GM23248 (cell line): ENCODE measurements around the gene HDAC4. TPM values are rescaled to one million over a fixed set of nuclear protein-coding genes. Genes with fewer than 3 reads are reported as not detected.

Source experiments
- DNase-seq: peaks from one replicate; pipeline ENCODE4 v3.0.0-alpha.2; 2015
- H2AFZ ChIP-seq: fragments of 200-600 bp; sonication (generic); 2 replicates; pipeline ENCODE4 v1.6.1; 2016; ENCODE audit warnings: antibody characterized with exemption
- H3F3A ChIP-seq: fragments of 200-600 bp; sonication (generic); 2 replicates; pipeline ENCODE4 v1.6.1; 2016; ENCODE audit warnings: mild to moderate bottlenecking, antibody characterized with exemption, mixed run types; ENCODE audit not compliant: insufficient read depth
- H3K27ac ChIP-seq: fragments of 200-600 bp; sonication (generic); 2 replicates; pipeline ENCODE4 v1.5.1; 2016; ENCODE audit warnings: mild to moderate bottlenecking
- H3K27me3 ChIP-seq: fragments of 200-600 bp; sonication (generic); replicated peaks from 2 replicates; pipeline ENCODE4 v1.6.1; 2016; ENCODE audit warnings: mild to moderate bottlenecking; ENCODE audit not compliant: insufficient read depth
- H3K36me3 ChIP-seq: fragments of 200-600 bp; sonication (generic); 2 replicates; pipeline ENCODE4 v1.6.1; 2016; ENCODE audit warnings: low read depth, mild to moderate bottlenecking
- H3K4me1 ChIP-seq: fragments of 200-600 bp; sonication (generic); 2 replicates; pipeline ENCODE4 v1.6.1; 2016; ENCODE audit warnings: mild to moderate bottlenecking; ENCODE audit not compliant: insufficient read depth
- H3K4me2 ChIP-seq: fragments of 200-600 bp; sonication (generic); one replicate; pipeline ENCODE4 v1.6.1; 2016; ENCODE audit warnings: mild to moderate bottlenecking; ENCODE audit not compliant: unreplicated experiment
- H3K4me3 ChIP-seq: fragments of 200-600 bp; sonication (generic); 2 replicates; pipeline ENCODE4 v1.5.1; 2016; ENCODE audit warnings: mild to moderate bottlenecking
- H3K79me2 ChIP-seq: fragments of 200-600 bp; sonication (generic); 2 replicates; pipeline ENCODE4 v1.6.1; 2016; ENCODE audit warnings: mild to moderate bottlenecking; ENCODE audit not compliant: insufficient read depth
- H3K9ac ChIP-seq: fragments of 200-600 bp; sonication (generic); 2 replicates; pipeline ENCODE4 v1.6.1; 2016; ENCODE audit warnings: mild to moderate bottlenecking
- H3K9me2 ChIP-seq: fragments of 200-600 bp; sonication (generic); 2 replicates; pipeline ENCODE4 v1.6.1; 2016; ENCODE audit warnings: mixed run types, mild to moderate bottlenecking, moderate library complexity; ENCODE audit not compliant: insufficient read depth
- H3K9me3 ChIP-seq: fragments of 200-600 bp; sonication (generic); one replicate; pipeline ENCODE4 v1.6.1; 2017; ENCODE audit warnings: low read depth
- H4K20me1 ChIP-seq: fragments of 200-600 bp; sonication (generic); 2 replicates; pipeline ENCODE4 v1.6.0; 2016; ENCODE audit not compliant: insufficient read depth
- EZH2 ChIP-seq: fragments of 200-600 bp; sonication (generic); IDR thresholded peaks from 2 replicates; pipeline ENCODE4 v1.6.1; 2018; ENCODE audit warnings: antibody characterized with exemption, mild to moderate bottlenecking; ENCODE audit not compliant: insufficient read depth, poor library complexity, severe bottlenecking
- EZH2phosphoT487 ChIP-seq: fragments of 200-600 bp; sonication (generic); IDR thresholded peaks from 2 replicates; pipeline ENCODE4 v1.6.1; 2018; ENCODE audit warnings: antibody characterized with exemption, moderate library complexity, mild to moderate bottlenecking, low read depth; ENCODE audit not compliant: insufficient read depth
- WGBS, 2 experiments: methylation state at CpG; one replicate each; pipeline ENCODE4 v1.1.6; 2015 to 2017; ENCODE audit warnings: low lambda C conversion rate in 2 of 2, low coverage in 1 of 2; ENCODE audit errors: missing lambda C conversion rate in 2 of 2; 5-methylcytosine and 5-hydroxymethylcytosine counted together
- in situ Hi-C: fragments of 300-500 bp; cut with MboI; formaldehyde crosslinking; loops from 2 replicates; pipeline ENCODE4 v1.15.0; 2020
- polyA plus RNA-seq: library from polyadenylated mRNA; unstranded; fragments of >200 nt; fragmentation: Nextera tagmentation; extraction: Ambion mirVana; gene quantifications from 2 replicates; pipeline ENCODE4 v1.2.1, GENCODE V29; 2016
- total RNA-seq: library from RNA; depleted of rRNA; stranded (reverse); fragments of >200 nt; shearing (Covaris generic); gene quantifications from 2 replicates; pipeline ENCODE4 v1.2.3, GENCODE V29; 2014

HDAC4 gene
- total and polyA plus RNA-seq, 2 experiments from 2014 or later: 2.1 to 6.3 TPM

GRCh38 chr2:239388236-239389151 lies 12.3 kb downstream of the HDAC4 start:
- Histone ChIP-seq H3K9ac (no peak overlapping the region), H3K27me3 (no peaks in the 10 kb centered on the region), H3K9me2 (no peaks in the 10 kb centered on the region), H3K4me1 (peaks cover 4% of the 10 kb centered on the region; the same call in 1 of the 2 replicates), H4K20me1 (no peaks in the 10 kb centered on the region), H3K36me3 (no peaks in the 10 kb centered on the region), H3K79me2 (peaks cover 19% of the 10 kb centered on the region), H3K4me3 (no peak overlapping the region), H3F3A (no peaks in the 10 kb centered on the region), H3K9me3 (no peaks in the 10 kb centered on the region), H2AFZ (no peak overlapping the region), H3K27ac (no peak overlapping the region), H3K4me2 (no peak overlapping the region)
- DNase-seq: no peak
- in situ Hi-C loops: no loop called here
- TF ChIP-seq EZH2phosphoT487 (no peak), EZH2 (no peak)
- WGBS, 2 experiments: 87 to 90% methylated on average over 20 of the region's 20 CpGs

GRCh38 chr2:239387811-239388210 lies 13.0 kb downstream of the HDAC4 start:
- no peaks in the 10 kb centered on the region for H4K20me1 ChIP-seq
- no peaks in the 10 kb centered on the region for H3K27me3 ChIP-seq
- H3F3A ChIP-seq: no peaks in the 10 kb centered on the region
- in situ Hi-C loops: no loop called here
- no peaks in the 10 kb centered on the region for H3K9me3 ChIP-seq
- H3K4me1 ChIP-seq: no peaks in the 10 kb centered on the region
- H2AFZ ChIP-seq: no peak overlapping the region
- no peaks in the 10 kb centered on the region for H3K9me2 ChIP-seq
- H3K9ac ChIP-seq: no peak overlapping the region
- H3K4me2 ChIP-seq: no peak overlapping the region
- H3K4me3 ChIP-seq: no peak overlapping the region
- H3K27ac ChIP-seq: no peak overlapping the region
- no peaks in the 10 kb centered on the region for H3K36me3 ChIP-seq
- peaks cover 13% of the 10 kb centered on the region for H3K79me2 ChIP-seq
- WGBS, 2 experiments: 95 to 97% methylated on average over 17 of the region's 17 CpGs
- no peak for DNase-seq
- TF ChIP-seq EZH2phosphoT487: no peak
- TF ChIP-seq EZH2: no peak

GRCh38 chr2:239386872-239387445 lies 13.9 kb downstream of the HDAC4 start:
- Histone ChIP-seq H3K9me2 (no peaks in the 10 kb centered on the region), H3K9ac (no peak overlapping the region), H3F3A (no peaks in the 10 kb centered on the region), H3K36me3 (no peaks in the 10 kb centered on the region), H3K9me3 (no peaks in the 10 kb centered on the region), H3K27ac (no peak overlapping the region), H3K79me2 (peaks cover 4% of the 10 kb centered on the region; the same call in 1 of the 2 replicates), H3K4me2 (no peak overlapping the region), H2AFZ (no peak overlapping the region), H3K4me1 (no peaks in the 10 kb centered on the region), H3K27me3 (no peaks in the 10 kb centered on the region), H4K20me1 (no peaks in the 10 kb centered on the region), H3K4me3 (no peak overlapping the region)
- no peak for TF ChIP-seq EZH2
- in situ Hi-C loops: no loop called here
- DNase-seq: no peak
- WGBS, 2 experiments: 92 to 94% methylated on average over 22 of the region's 22 CpGs

DNA sequence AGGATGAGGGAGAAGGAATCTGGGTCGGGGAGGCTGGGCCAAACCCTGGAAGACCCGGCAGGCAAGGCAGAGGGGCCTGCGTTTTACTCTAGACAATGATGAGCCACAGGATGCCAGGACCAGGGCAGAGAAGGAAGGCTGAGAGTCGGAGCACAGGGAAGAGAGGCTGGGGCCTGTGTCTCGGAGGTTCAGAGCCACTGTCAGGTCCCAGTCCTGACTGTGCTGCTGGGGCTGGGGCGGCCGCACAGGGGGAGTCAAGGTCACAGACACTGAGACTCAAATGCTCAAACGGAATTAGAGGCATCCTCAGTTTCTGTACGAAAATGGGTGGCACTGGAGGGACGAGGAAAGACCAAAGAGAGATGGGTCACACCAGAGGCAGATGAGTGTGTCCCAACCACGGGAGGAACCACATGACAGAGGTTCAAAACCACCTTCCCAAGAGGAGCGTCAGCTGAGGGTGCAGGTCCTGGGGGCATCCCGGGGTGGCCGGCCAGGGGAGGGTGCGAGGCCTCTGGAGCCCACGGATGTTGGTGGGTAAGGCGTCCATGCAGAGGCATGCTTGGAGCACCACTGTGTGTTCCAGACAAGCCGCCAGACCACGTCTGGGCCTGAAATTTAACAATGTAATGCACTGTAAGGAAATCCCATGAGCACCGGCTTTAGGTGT lies 14.7 kb downstream of the HDAC4 start:
- Histone ChIP-seq H3K27me3 (no peaks in the 10 kb centered on the region), H3K9me3 (no peaks in the 10 kb centered on the region), H3K4me1 (no peaks in the 10 kb centered on the region), H3F3A (no peaks in the 10 kb centered on the region), H3K27ac (no peak overlapping the region), H2AFZ (no peak overlapping the region), H3K9me2 (no peaks in the 10 kb centered on the region), H3K4me2 (no peak overlapping the region), H3K4me3 (no peak overlapping the region), H3K79me2 (no peaks in the 10 kb centered on the region), H4K20me1 (no peaks in the 10 kb centered on the region), H3K9ac (no peak overlapping the region), H3K36me3 (no peaks in the 10 kb centered on the region)
- 88 to 90% methylated on average over 19 to 20 of the region's 20 CpGs for WGBS, 2 experiments
- no peak for DNase-seq
- in situ Hi-C loops: no loop called here
- TF ChIP-seq EZH2phosphoT487 (no peak), EZH2 (no peak)
